Neural progenitor cell (in vitro differentiated cells): Measurements from ENCODE around the gene HMCN1.

Source experiments
- EZH2 ChIP-seq: fragments of 200-600 bp; sonication (generic); IDR thresholded peaks from 2 replicates; pipeline ENCODE4 v1.6.1; 2017; ENCODE audit warnings: antibody characterized with exemption, mild to moderate bottlenecking, moderate library complexity
- EZH2phosphoT487 ChIP-seq: fragments of 200-600 bp; sonication (generic); IDR thresholded peaks from 2 replicates; pipeline ENCODE4 v1.6.1; 2017; ENCODE audit warnings: antibody characterized with exemption
- TF ChIP-seq, protein P1 (sequence below): fragments of 200-600 bp; sonication (generic); IDR thresholded peaks from 2 replicates; pipeline ENCODE4 v1.5.1; 2017; ENCODE audit warnings: antibody characterized with exemption, mild to moderate bottlenecking

GRCh38 chr1:185785586-185785985 lies 51.4 kb downstream of the HMCN1 start:
- TF ChIP-seq, protein P1, sequence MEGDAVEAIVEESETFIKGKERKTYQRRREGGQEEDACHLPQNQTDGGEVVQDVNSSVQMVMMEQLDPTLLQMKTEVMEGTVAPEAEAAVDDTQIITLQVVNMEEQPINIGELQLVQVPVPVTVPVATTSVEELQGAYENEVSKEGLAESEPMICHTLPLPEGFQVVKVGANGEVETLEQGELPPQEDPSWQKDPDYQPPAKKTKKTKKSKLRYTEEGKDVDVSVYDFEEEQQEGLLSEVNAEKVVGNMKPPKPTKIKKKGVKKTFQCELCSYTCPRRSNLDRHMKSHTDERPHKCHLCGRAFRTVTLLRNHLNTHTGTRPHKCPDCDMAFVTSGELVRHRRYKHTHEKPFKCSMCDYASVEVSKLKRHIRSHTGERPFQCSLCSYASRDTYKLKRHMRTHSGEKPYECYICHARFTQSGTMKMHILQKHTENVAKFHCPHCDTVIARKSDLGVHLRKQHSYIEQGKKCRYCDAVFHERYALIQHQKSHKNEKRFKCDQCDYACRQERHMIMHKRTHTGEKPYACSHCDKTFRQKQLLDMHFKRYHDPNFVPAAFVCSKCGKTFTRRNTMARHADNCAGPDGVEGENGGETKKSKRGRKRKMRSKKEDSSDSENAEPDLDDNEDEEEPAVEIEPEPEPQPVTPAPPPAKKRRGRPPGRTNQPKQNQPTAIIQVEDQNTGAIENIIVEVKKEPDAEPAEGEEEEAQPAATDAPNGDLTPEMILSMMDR, result no peak
- TF ChIP-seq EZH2 (no peak), EZH2phosphoT487 (no peak)
